GM12892 (cell line): ENCODE results near the gene OPRM1.

Experiments used
- POLR2A ChIP-seq: IDR thresholded peaks from 2 replicates; pipeline ENCODE4 v1.6.1; 2011; ENCODE audit warnings: low read depth, low read length, control low read depth
- POLR2AphosphoS5 ChIP-seq: IDR thresholded peaks from 2 replicates; pipeline ENCODE4 v1.6.1; 2011; ENCODE audit warnings: low read depth, low read length, control low read depth
- TAF1 ChIP-seq: IDR thresholded peaks from 2 replicates; pipeline ENCODE4 v1.6.1; 2011; ENCODE audit warnings: low read depth, mild to moderate bottlenecking, control low read depth, low read length, borderline replicate concordance

DNA sequence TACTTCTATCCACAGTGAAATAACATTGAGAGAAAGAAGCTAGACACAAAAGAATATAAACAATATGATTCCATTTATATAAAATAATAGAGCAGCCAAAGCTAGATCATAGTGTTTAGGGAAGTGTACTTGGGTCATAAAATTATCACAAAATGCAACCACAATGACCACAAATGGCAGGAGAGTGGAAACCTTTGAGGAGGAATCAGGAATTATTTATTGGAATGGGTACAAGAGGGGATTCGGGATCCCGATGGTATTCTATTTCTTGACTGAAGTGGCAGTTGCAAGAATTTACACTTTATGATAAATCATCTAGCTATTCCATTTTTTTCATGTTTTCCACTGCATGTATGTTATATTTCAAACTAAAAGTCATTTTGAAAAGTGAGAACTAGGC lies 241.5 kb downstream of the OPRM1 start:
- TF ChIP-seq POLR2A (no peak), POLR2AphosphoS5 (no peak), TAF1 (no peak)
